NCI-H1417 (cell line): ENCODE data around the gene IQGAP2.
A peak's percentile ranks its signal among the peaks of the same experiment; 100 is the strongest.
"Not testable (repeated sequence)": the region's sequence is repeated elsewhere in the genome, so short reads cannot be mapped to it uniquely, and the experiment has no call there.

Source experiments
- DNase-seq, 3 experiments: peaks; one replicate each; lab custom pipeline; 2025; lab: John Stamatoyannopoulos, UW

The IQGAP2 gene

GRCh38 chr5:76402886-76403765 is at the start of gene IQGAP2:
Gene IQGAP2 (plus strand): TSS chr5:76403285. CDS start chr5:76403546, 261 bp downstream.
- peak; percentile 26 to 47 (median 31) for DNase-seq

- no peak for DNase-seq
Measured at GRCh38 chr5:76356887-76357286, 46.2 kb upstream of the IQGAP2 start.

DNA sequence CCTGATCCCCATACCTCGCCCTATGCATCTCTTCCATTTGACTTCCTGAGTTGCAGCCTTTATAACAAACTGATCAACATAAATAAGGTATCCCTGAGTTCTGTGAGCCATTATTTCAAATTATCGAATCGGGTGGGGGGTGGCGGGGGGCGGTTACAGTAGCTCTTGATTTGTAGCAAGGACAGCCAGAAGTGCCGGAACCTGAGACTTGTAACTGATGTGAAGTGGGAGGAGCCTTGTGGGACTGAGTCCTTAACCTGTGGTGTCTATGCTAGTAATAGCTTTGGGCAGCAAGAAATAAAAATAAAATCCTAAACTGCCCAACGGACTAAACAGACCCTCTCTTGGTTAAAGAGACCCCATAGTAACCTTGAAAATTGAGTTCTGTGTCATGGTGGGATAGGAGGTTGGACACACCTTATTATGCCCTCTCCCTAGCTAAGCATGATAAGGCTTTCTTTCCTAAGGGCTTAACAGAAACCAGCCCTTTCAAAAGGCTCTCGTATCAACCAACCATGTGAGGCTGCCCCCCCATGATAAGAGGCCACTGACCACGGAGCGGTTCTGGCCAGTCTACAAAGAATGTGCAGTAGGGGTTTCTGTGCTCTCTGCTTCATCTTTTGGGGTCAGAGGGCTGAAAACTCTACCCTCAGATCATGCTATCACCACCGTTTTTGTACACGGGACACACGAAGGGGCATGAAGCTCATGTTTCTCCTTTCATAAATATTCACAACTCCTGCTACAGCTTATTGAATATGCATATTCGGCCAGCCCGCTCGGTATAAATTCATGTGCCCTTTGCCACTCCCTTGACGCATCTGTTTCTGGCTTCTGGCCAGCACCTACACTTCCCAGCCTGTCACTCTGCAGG is 39.5 kb upstream of the IQGAP2 start:
- peak in 1 of 3 experiments; percentile 41 for DNase-seq

DNA sequence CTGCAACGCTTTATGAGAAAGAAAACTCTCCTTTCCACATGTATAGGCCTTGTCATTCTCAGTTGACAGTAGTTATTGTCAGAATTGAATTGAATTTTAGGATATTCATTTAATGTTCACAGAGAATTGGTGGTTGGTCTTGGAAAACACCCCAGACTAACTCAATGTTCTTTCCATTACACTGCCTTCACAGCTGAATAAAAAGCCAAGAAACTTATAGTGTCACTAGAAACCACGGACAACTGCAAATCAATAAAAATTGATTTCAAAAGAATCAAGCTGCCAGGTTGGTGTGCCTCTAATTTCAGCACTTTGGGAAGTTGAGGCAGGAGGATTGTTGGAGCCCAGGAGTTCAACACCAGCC is 38.9 kb upstream of the IQGAP2 start:
- DNase-seq = no peak

DNA sequence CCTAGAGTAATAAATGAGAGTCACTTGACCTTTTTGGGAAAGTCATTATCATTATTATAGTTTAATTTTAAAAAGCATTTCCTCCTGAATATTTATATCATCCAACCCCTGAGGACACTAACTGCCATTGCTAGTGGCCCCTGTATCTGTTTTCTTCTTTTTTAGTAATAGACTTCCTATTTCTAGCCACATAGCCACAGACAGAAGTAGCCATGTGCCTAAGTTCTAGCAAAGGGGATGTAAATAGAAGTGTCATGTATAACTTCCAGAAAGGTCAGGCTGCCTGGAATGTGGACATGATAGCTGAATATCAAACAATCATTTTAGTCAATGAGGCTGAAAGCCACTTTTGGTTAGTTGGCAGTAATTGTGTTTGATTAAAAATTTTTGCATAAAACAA is 37.5 kb upstream of the IQGAP2 start:
- no peak for DNase-seq

DNA sequence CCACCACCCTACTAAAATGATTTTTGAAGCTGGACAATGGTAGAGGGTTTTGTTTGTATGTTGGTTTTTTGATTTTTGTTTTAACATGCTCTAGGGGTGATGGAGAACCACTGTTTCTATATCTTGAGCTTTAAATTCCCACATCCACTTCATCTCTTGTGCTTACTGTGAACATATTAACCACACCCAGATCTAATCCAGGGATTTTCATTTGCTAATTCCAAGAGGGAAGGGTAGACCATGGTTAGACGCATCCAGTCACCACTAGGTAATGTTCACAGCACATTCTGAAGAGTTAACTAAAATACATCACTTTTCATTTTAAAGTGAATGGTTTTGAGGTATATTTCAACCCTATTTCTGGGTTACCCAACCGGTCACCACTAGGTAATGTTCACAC is 36.5 kb upstream of the IQGAP2 start:
- DNase-seq = no peak

DNA sequence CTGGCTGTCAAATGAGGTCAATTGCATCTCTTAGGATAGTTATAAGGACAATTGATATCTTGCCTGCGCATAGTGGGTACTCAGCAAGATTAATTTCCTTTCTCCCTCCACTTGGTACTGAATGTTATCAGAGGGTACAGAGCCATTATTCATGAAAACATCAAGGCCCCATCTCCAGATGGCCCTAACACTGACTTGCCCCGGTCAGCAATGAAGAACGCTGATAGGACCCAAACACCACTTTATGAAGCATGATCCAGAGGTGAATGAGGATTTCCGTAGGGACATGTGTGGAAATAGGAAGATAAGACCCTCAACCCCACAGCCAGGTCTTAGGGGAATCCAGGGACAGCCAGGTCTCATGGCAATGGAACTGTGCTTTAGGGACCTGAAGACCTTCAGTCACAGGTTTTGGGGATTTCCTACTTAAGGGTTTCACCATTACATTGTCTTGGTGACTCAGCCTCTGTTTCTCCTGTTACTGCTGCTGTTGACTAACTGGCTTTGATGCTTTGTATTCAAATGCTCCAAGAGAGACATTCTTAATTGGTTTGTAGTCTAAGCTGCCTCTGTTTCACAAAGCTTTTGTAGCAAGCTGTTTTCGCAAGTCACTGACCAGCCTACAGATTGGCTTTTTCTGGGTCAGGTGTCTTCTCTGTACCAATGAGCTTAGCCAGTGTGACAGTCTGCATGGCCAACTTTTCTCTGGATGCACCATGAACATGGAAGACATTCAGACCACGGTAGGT is 35.3 kb upstream of the IQGAP2 start:
- DNase-seq = no peak

DNA sequence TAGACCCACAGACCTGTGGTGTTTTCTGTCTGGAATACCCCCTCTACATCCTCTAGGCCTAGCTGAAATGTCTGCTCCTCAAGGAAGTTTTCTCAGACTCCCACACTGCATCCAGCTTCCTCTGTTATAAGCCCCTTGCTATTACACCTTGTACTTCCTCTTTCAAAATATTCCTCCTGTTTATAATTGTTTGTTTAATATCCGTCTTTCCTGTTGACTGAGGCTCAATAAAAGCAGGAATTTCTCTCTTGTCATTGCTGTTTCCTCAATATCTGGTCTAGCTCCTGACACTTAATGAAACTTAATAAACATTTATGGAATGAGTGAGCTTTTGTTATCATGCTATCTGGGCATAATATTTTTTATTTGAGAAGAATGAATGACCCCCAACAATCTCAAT is 34.1 kb upstream of the IQGAP2 start:
- DNase-seq = no peak

DNA sequence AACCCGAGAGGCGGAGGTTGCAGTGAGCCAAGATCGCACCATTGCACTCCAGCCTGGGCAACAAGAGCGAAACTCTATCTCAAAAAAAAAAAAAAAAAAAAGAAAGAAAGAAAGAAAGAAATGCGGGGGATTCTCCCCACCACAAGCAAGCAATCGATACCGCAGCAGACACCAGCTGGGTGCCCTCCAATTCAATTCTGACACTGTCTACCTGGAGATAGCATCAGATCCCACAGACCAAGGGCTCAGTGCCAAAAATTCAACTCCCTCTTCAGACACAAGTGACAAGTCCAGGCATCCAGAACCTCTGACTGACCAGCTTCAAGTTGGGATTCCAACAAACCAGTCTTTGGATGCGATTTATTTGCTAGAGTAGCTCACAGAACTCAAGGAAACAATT is 33.4 kb upstream of the IQGAP2 start:
- DNase-seq = not testable (repeated sequence)

- no peak for DNase-seq
Measured at GRCh38 chr5:76371960-76372322, 31.1 kb upstream of the IQGAP2 start.

- DNase-seq = no peak
Measured at GRCh38 chr5:76372323-76373054, 30.6 kb upstream of the IQGAP2 start.

DNA sequence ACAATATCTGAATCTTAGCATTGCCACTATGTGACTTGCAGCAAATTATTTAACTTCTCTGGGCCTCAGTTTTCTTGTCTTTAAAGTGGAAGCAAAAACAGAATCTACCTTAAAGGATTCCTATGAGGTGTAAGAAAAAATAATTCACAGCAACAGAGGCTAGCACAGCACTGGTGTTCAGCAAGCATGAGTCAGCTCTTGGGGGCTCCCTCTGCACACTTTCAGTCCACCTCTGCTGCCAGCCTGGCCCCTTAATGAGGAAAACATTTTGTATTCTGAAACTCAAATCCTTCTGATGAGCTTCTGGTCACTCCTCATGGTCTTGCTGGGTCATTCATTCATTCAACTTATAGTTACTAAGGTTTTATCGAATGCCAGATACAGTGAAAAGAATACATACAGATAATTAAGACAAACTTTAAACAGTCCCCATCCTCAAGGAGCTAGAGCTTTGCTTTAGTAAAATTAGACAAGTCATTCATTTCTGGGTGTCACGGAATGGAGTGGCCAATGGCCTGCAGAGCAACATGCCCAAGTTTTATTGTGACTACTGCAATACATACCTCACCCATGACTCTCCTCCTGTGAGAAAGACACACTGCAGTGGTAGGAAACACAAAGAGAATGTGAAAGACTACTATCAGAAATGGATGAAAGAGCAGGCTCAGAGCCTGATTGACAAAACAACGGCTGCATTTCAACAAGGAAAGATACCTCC is 26.8 kb upstream of the IQGAP2 start:
- no peak for DNase-seq

DNA sequence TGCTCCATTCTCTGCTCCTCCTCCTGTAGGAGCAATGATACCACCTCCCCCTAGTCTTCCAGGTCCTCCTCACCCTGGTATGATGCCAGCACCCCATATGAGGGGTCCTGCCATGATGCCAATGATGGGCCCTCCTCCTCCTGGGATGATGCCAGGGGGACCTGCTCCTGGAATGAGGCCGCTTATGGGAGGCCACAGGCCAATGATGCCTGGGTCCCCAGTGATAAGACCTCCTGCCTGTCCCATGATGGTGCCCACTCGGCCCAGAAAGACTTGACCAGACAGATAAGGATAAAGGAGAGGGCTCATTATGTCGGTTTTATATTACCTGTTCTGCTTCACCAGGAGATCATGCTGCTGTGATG is 26.2 kb upstream of the IQGAP2 start:
- no peak for DNase-seq

- no peak for DNase-seq
Measured at GRCh38 chr5:76378355-76378754, 24.7 kb upstream of the IQGAP2 start.

DNA sequence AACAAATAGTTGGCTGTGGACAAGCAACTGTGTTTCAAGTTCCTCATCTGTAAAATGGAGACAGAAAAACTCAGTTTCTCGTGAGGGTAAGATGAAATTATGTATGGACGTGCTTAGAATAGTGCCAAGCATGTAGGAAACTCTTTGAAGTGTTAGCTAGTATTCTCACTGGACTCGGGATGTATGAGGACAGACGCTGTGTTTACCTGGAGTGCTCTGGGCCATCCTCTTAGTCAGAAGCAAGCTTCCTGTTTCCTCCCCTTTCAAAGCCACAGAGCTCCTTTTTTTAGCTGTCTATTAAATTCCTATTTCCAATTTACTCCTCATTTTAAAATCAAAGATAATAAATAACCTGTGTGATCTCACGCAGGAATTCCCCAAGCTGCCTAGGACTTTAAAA is 23.8 kb upstream of the IQGAP2 start:
- no peak for DNase-seq

DNA sequence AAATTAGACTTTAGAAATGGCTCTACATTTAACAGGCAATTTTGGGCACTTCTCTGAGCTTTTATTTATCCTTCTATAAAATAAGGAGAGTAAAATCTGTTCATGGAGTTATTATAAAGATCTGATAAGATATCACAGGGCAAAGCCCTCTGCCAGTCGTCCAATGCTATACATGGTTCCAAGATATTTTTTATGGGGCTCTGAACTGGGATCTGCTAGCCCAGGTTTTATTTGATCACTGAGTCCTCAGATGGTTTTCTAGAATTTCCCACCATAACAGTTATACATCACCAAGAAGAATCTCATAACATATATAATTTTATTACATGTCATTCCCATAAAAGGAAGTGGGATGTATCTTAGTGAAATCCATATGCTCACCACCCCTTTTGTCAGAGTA is 23.2 kb upstream of the IQGAP2 start:
- DNase-seq = no peak

- no peak for DNase-seq
Measured at GRCh38 chr5:76380346-76381066, 22.6 kb upstream of the IQGAP2 start.

DNA sequence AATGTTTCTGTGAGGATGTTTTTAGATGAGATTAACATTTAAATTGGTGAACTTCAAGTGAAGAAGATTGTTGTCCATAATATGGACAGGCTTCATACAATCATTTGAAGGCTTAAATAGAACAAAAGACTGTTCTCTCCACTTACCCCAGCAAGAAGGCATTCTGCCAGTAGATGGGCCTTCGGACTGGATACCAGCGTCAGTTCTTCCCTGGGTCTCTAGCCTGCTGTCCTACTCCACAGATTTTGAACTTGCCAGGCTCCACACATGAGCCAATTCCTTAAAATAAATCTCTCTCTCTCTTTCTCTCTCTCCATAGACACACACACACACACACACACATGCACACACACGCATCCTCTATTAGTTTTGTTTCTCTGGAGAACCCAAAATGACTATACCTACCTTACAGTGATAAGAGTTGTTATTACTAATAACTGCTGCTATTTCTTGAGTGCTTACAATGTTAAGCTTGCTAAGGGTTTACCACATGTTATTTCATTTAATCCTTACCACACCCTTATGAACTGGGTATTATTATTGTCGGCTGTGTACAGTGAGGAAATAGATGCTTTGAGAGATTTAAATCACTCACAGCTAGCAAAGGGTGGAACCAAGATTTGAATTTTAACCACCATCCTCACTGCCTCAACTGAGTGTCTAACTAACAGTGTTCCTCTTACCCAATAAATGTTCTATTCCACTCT is 19.8 kb upstream of the IQGAP2 start:
- DNase-seq = no peak

DNA sequence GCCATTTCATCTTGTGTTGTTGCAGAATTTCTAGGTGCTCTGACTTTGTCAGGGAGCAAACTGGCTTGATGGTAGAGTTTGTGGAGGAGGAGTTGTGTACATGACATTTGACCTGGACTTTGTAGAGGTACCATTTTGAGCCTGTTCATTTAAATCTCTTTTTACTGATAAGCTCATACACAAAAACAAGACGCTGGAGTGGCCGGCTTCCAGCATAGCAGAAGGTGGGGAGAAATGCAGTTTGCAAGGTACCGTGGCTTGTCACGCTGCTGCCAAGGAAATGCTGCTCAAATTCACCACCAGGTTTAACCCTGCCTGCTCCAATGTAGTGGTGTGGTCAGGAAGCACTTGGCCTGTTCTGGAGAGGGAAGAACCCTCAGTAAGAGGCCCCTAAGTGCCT is 18.9 kb upstream of the IQGAP2 start:
- DNase-seq = peak in 1 of 3 experiments; percentile 79

DNA sequence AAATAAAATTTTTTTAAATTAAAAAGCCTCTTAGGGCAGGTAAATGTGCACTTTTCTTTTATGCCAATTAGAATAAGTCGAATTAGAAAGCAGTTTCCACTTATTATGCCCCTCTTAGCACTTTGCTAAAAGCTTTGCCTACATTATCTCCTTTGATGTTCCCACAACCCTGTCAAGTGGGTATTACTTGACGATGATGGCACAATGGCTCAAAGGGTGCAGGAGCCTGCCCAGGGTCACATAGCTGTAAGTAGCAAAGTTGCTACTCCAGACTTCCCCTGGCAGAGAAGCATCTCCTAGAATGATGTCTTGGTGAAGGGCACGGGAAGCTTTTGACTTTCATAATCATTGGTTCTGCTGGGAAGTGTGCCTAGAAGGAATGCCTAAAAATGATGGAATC is 18.4 kb upstream of the IQGAP2 start:
- peak in 1 of 3 experiments; percentile 78 for DNase-seq
